Stimulated activated CD8-positive, alpha-beta memory T cell treated with anti-CD3 and anti-CD28 coated beads, Interleukin-2, amount 100 ng/mL, for 1 hour (primary cell): ENCODE data around the gene SAMSN1.
"Not testable (repeated sequence)": the region's sequence is repeated elsewhere in the genome, so short reads cannot be mapped to it uniquely, and the experiment has no call there.

Source experiments
- DNase-seq, 2 donors: peaks; one replicate each; pipeline ENCODE4 v3.0.0-alpha.2; 2020; ENCODE audit warnings: low read depth in 2 of 2

Gene SAMSN1

DNA sequence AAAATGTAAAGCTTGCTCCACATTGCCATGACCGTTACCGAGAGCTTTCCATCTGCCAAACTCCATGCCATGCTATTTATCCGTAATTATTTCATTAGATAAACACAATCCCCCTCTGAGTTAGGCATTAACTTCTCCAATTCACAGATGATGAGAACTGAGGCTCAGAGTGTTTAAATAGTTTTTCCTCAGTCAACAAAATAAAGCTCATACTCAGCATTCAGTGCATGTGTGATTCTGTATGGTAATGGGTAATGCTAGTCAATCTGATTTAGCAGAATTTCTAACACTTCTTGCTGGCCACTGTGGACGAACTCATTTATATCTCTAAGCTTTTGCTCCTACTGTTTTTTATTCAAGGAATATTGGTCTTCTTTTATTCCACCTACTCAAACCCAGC is 17.3 kb downstream of the SAMSN1 start:
- DNase-seq: no peak

GRCh38 chr21:14527696-14528652 is 18.1 kb downstream of the SAMSN1 start:
- no peak for DNase-seq

DNA sequence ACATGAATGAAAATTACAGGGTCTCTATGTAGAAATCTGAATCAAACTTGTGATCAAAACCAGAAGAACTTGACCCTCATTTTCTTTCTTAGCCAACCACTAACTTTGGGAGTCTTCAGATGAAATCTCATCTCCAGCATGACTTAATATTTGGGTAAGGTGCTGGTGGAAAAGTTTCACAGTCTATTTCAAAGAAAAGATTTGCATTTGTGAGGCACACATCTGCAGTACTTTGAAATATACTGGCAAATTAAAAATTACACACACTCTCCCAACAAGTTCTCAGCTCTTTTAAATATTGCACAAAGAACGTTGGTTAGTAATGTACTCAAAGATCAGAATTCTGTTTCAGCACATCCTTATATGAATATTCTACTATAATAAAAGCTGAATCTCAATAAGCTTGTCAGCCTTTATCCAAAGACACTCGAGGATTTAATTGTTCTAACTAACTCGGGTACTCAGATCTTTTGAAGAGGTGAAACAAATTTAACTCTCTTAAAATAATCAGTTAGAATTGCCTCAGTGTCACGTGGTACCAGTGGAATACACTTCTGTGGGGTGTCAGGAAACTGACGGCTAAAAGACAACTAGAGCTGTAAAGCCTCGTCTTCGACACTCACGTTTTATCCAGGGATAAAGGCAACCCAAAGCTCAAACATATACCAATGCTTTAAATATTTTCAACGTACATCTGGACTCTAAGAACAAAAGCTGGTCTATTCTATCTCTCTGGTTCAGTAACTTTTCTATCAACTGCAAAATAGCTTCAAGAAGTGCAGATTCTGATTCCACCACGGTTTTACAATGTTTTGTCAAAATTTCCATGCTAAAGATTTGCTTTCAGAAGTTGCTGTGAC is 19.0 kb downstream of the SAMSN1 start:
- DNase-seq: no peak

GRCh38 chr21:14526199-14526598 is 19.9 kb downstream of the SAMSN1 start:
- no peak for DNase-seq

GRCh38 chr21:14523234-14523633 is 22.9 kb downstream of the SAMSN1 start:
- peak in 1 of 2 donors; percentile 14 for DNase-seq

- DNase-seq: no peak
Observed at GRCh38 chr21:14522736-14523135, 23.4 kb downstream of the SAMSN1 start.

DNA sequence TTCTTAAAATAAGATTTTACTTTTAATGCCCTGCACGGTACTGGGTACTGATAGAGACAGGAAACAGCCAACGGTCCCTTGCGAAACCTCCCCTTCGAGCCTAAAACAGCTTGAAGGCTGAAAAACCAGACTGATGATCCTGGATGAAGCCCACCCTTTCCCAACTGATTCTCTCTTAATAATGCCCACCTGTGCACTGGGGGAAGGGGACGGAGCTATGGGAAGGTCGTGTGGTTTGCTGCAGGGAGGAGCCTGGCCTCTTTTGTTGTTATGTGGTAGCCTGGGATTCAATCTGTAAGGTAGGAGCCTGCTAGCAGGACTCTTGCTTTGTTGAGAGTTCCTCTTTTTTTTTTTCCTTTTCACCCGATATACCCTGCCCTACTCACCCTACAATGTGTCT is 25.6 kb downstream of the SAMSN1 start:
- no peak for DNase-seq

DNA sequence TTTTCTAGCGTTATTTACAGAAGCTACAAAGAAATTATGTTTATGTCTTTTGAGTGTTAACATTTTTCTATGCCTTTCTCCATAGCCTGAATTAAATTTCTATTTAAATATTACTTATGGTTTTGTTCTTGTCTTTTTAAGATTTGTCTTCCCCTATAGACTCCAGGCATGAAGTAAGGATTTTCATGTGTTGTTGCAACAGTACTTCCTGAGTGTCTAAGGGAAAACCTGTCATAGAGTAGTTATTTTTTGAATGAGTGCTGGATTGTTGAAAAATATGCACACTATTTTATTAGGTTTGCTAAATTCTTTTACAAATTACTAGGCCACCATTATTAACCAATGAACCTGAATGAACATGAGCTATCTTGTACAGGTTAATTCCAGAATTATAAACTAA is 27.1 kb downstream of the SAMSN1 start:
- no peak for DNase-seq

GRCh38 chr21:14513804-14514203 is 32.3 kb downstream of the SAMSN1 start:
- no peak for DNase-seq

GRCh38 chr21:14506859-14507457 is 39.2 kb downstream of the SAMSN1 start:
- not testable (repeated sequence) for DNase-seq

DNA sequence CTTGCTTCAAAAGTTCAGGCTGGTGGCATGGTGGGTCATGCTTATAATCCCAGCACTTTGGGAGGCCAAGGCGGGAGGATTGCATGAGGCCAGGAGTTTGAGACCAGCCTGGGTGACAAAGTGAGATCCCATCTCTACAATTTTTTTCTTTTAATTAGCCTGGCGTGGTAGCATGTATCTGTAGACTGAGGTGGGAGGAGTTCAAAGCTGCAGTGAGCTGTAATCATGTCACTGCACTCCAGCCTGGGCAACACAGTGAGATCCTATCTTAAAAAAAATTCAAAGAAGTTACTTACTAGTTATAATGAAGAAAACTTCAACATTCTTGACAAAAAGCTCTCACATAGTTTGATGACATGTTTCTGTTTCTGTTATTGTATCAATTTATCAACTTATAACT is 45.2 kb downstream of the SAMSN1 start:
- no peak for DNase-seq

GRCh38 chr21:14499316-14499715 is 46.8 kb downstream of the SAMSN1 start:
- DNase-seq: no peak

GRCh38 chr21:14497825-14498224 is 48.3 kb downstream of the SAMSN1 start:
- no peak for DNase-seq

DNA sequence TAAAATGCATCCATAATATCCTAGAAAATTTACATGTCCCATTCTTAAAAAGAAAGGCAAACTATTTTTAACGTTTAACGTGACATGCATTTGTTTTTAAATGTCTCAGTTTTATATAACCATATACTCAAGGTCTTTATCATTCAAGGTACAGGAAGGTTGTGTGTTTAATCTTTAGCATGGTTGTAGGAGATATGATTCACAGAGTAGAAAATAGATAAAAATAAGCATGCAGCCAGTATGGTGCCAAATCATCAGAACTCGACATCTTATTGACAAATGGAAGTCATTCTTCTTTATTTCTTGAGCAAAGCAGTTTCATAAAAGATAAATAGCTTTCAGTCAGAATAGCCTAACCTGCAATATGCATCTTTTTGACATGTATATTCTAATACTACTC is 51.0 kb downstream of the SAMSN1 start:
- DNase-seq: no peak

DNA sequence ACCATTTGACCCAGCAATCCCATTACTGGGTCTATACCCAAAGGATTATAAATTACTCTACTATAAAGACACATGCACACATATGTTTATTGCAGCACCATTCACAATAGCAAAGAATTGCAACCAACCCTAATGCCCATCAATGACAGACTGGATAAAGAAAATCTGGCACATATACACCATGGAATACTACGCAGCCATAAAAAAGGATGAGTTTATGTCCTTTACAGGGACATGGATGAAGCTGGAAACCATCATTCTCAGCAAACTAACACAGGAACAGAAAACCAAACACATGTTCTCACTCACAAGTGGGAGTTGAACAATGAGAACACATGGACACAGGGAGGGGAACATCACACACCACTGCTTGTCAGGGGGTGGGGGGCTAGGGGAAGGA is 51.9 kb downstream of the SAMSN1 start:
- not testable (repeated sequence) for DNase-seq

- DNase-seq: no peak
Observed at GRCh38 chr21:14493731-14494130, 52.4 kb downstream of the SAMSN1 start.

DNA sequence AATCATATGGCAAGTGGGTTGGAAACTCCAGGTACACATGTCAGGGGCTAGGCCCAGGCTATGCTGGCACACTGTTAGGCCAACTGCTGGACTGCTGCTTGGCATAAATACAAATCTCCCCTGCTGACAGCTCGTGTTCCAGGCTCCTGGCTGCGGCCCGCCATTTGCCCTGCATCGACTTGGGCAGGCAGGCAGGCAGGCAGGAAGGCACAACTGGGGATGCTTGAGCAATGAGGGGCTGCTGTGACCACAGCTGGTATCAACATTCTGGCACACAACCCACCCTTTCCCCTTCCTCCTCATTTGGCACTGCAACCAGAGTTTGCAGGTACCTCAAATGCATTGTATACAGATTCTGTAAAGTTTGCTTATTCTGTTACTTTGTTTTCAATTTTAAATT is 53.2 kb downstream of the SAMSN1 start:
- DNase-seq: no peak

DNA sequence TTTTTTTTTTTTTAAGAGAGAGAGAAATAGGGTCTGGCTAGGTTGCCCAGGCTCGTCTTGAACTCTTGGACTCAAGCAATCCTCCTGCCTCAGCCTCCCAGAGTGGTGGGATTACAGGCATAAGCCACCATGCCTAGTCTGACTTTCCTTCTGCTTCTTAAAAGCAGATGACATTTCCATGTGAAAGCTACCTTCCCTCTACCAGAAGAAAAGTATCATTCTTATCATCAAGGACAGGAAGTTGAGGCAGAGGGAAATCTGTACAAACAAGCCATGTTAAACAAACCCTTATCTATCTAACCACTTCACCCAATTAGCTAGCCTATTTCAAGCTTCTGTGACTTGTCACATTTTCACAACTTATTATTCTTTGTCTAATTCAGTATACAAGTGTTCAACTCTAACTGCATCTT is 54.8 kb downstream of the SAMSN1 start:
- no peak for DNase-seq

- no peak for DNase-seq
Observed at GRCh38 chr21:14488672-14489204, 57.4 kb downstream of the SAMSN1 start.

DNA sequence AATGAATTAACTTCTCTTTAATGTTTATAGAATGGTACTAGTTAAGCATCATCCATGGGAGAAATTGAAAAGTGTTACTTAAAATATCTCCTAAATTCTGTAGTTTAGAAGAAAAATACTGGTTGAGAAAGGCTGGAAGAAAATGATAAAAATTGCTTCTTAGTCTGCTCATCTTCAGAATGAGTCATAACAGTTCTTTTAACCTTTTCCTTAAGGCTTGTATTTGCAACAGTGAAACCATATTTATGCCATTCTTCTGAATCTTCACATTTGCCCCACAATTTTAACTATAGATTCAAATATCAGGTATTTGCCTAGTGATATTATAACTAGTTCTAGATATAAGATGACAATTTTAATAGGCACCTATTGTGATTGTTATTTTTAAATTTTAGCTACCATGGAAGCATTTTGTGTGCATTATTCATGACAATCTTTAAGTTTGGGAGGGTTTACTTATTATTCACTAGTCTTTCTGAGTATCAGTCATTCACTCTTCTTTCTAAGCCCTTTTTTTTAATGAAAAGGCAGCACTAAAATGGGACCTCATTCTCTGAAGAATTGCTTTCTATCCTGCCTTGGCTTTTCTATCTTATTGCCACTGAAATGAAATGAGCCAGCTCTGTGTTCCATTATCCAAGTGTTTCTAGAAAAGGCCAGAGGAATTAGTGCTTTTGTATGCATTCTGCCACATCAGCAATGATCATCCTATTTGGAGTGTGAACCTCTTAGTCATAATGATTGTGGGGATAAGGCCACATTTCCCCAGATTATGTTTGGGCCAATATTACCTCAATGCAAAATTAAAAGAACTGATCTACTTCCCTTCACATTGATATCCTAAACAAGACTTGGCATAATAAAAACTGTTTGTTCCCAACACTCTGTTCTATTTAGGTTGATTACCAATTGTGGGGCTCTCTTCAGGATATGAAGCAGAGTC is 58.4 kb downstream of the SAMSN1 start:
- DNase-seq: no peak

DNA sequence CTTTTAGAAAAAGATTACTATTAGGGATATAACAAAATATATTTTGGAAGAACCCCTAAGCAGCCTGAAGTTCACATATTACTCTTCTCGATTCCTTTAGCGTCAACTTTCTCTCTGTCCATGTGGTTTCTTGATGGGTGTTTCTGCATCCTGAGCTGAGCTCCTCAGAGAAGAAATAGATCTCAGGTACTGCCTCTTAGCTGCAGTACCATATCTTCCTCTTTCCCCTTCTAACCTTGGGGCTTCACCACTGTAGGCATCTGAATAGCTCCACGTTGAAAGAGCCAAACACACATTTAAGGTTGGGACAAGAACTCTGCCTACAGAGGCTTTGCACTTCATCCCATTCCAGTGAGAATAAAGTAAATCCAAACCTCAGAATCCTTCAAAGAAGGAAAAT is 59.2 kb downstream of the SAMSN1 start:
- no peak for DNase-seq
